Limb (tissue), 2 donors: ENCODE data around the gene MPDU1.

Source experiments
- DNase-seq, 2 donors: peaks; one replicate each; pipeline ENCODE4 v3.0.0-alpha.2; 2016; ENCODE audit errors: extremely low spot score in 2 of 2

MPDU1 gene

GRCh38 chr17:7560172-7561027 lies 23.3 kb upstream of the MPDU1 start:
- DNase-seq: peak; percentile 61 to 84

- DNase-seq: peak; percentile 89 to 93
Measured at GRCh38 chr17:7561028-7561575, 22.6 kb upstream of the MPDU1 start.

- DNase-seq: peak; percentile 89 to 95
Measured at GRCh38 chr17:7561589-7562207, 22.0 kb upstream of the MPDU1 start, which contains the start of gene SENP3. Gene SENP3 (plus strand): TSS chr17:7561919. CDS start chr17:7563077, 1,158 bp downstream.

- DNase-seq: no peak
Measured at GRCh38 chr17:7562208-7562605, 21.4 kb upstream of the MPDU1 start.

- no peak for DNase-seq
Measured at GRCh38 chr17:7563115-7563869, 20.4 kb upstream of the MPDU1 start.

GRCh38 chr17:7569571-7569970 lies 14.1 kb upstream of the MPDU1 start:
- no peak for DNase-seq

- DNase-seq: no peak
Measured at GRCh38 chr17:7570351-7570750, 13.3 kb upstream of the MPDU1 start.

GRCh38 chr17:7572338-7572587 lies 11.4 kb upstream of the MPDU1 start:
- no peak for DNase-seq

GRCh38 chr17:7572588-7573323 lies 10.9 kb upstream of the MPDU1 start:
- peak; percentile 99 to 100 for DNase-seq

- DNase-seq: peak; percentile 88 to 93
Measured at GRCh38 chr17:7573324-7574080, 10.2 kb upstream of the MPDU1 start.

GRCh38 chr17:7574176-7574953 lies 9.3 kb upstream of the MPDU1 start:
- DNase-seq: no peak

GRCh38 chr17:7575481-7575883 lies 8.2 kb upstream of the MPDU1 start:
- DNase-seq: no peak

GRCh38 chr17:7575959-7576358 lies 7.7 kb upstream of the MPDU1 start:
- DNase-seq: no peak

GRCh38 chr17:7576432-7576937 lies 7.2 kb upstream of the MPDU1 start:
- DNase-seq: no peak

- no peak for DNase-seq
Measured at GRCh38 chr17:7577327-7578199, 6.1 kb upstream of the MPDU1 start.

GRCh38 chr17:7579001-7579833 lies 4.4 kb upstream of the MPDU1 start, which contains the start of gene CD68:
Gene CD68 (plus strand): TSS chr17:7579638. CDS start chr17:7579678, 40 bp downstream.
- no peak for DNase-seq

- DNase-seq: no peak
Measured at GRCh38 chr17:7579834-7580603, 3.6 kb upstream of the MPDU1 start.
